Colonic mucosa (tissue), 4 donors: ENCODE data around the gene MAEL. TPM values are rescaled to one million over a fixed set of nuclear protein-coding genes. Genes with fewer than 3 reads are reported as not detected.

Experiments used
- DNase-seq: peaks from one replicate; pipeline ENCODE4 v3.0.0-alpha.2; 2020
- H3K27ac ChIP-seq: fragments of 200-600 bp; one replicate; pipeline ENCODE4 v1.8.0; 2021
- H3K27me3 ChIP-seq: fragments of 200-600 bp; one replicate; pipeline ENCODE4 v1.8.0; 2021
- H3K36me3 ChIP-seq: fragments of 200-600 bp; one replicate; pipeline ENCODE4 v1.8.0; 2021
- H3K4me1 ChIP-seq: fragments of 200-600 bp; one replicate; pipeline ENCODE4 v1.8.0; 2021; ENCODE audit warnings: mild to moderate bottlenecking
- H3K4me3 ChIP-seq: fragments of 200-600 bp; one replicate; pipeline ENCODE4 v1.8.0; 2021
- H3K9ac ChIP-seq, 2 donors: one replicate each; pipeline ENCODE4 v1.7.0; 2013; ENCODE audit warnings: control low read depth in 2 of 2, low read depth in 2 of 2, low read length in 2 of 2
- H3K9me3 ChIP-seq: fragments of 200-600 bp; one replicate; pipeline ENCODE4 v1.8.0; 2021
- CTCF ChIP-seq: fragments of 200-600 bp; IDR thresholded peaks from one replicate; pipeline ENCODE4 v1.8.0; 2022; ENCODE audit warnings: antibody characterized with exemption, mild to moderate bottlenecking
- intact Hi-C: fragments of 100-400 bp; cut with DNase I; formaldehyde crosslinking; loops from one replicate; pipeline ENCODE4 v1.14.1; 2022
- total RNA-seq, 2 donors: library from RNA; stranded (reverse); fragmentation: NEBNext Ultra II Directional in 1 of 2; extraction: Animal tissue kit (Norgen Biotek cat#: 25700) in 1 of 2; gene quantifications; one replicate each; pipeline ENCODE4 v1.2.1, GENCODE V29; 2021
- donor health status: healthy.
- donor health status: DM: no; HTN: no; CAD: no.
- donor health status: DM: no; HTN: no; CAD: no.

The MAEL gene
- total RNA-seq, 2 donors from 2014 or later: not detected

GRCh38 chr1:167000546-167000945 lies 11.5 kb downstream of the MAEL start:
- no peaks in the 10 kb centered on the region for H3K4me1 ChIP-seq
- intact Hi-C loops: no loop called here
- no peak for DNase-seq
- TF ChIP-seq CTCF: no peak
- no peak overlapping the region for H3K27ac ChIP-seq
- H3K27me3 ChIP-seq: no peaks in the 10 kb centered on the region
- no peaks in the 10 kb centered on the region for H3K9me3 ChIP-seq
- H3K9ac ChIP-seq: no peak overlapping the region
- H3K4me3 ChIP-seq: no peak overlapping the region
- H3K36me3 ChIP-seq: no peaks in the 10 kb centered on the region

- no peak overlapping the region for H3K4me3 ChIP-seq
- DNase-seq: no peak
- intact Hi-C loops: no loop called here
- no peaks in the 10 kb centered on the region for H3K36me3 ChIP-seq
- no peaks in the 10 kb centered on the region for H3K27me3 ChIP-seq
- no peak overlapping the region for H3K9ac ChIP-seq
- no peaks in the 10 kb centered on the region for H3K9me3 ChIP-seq
- H3K4me1 ChIP-seq: no peaks in the 10 kb centered on the region
- H3K27ac ChIP-seq: no peak overlapping the region
- no peak for TF ChIP-seq CTCF
Observed at GRCh38 chr1:167002354-167002753, 13.3 kb downstream of the MAEL start.

- Histone ChIP-seq H3K9me3 (no peaks in the 10 kb centered on the region), H3K36me3 (no peaks in the 10 kb centered on the region), H3K4me1 (no peaks in the 10 kb centered on the region), H3K27ac (no peak overlapping the region), H3K4me3 (no peak overlapping the region), H3K27me3 (no peaks in the 10 kb centered on the region), H3K9ac (no peak overlapping the region)
- DNase-seq: no peak
- TF ChIP-seq CTCF: no peak
- intact Hi-C loops: no loop called here
Observed at GRCh38 chr1:167003711-167004110, 14.6 kb downstream of the MAEL start.

- Histone ChIP-seq H3K27me3 (no peaks in the 10 kb centered on the region), H3K36me3 (no peaks in the 10 kb centered on the region), H3K9me3 (no peaks in the 10 kb centered on the region), H3K27ac (no peak overlapping the region), H3K4me1 (no peaks in the 10 kb centered on the region), H3K4me3 (no peak overlapping the region), H3K9ac (no peak overlapping the region)
- intact Hi-C loops: no loop called here
- DNase-seq: no peak
- no peak for TF ChIP-seq CTCF
Observed at GRCh38 chr1:167011560-167012191, 22.6 kb downstream of the MAEL start.

- TF ChIP-seq CTCF: no peak
- Histone ChIP-seq H3K9me3 (no peaks in the 10 kb centered on the region), H3K27me3 (no peaks in the 10 kb centered on the region), H3K9ac (no peak overlapping the region), H3K4me1 (no peaks in the 10 kb centered on the region), H3K27ac (no peak overlapping the region), H3K36me3 (no peaks in the 10 kb centered on the region), H3K4me3 (no peak overlapping the region)
- intact Hi-C loops: no loop called here
- DNase-seq: no peak
Observed at GRCh38 chr1:167012570-167012969, 23.5 kb downstream of the MAEL start.
